DMS153 treated with DMSO at 0.1 percent for 48 hours (cell line): ENCODE results near the gene ANXA4.

Experiments used
- DNase-seq: peaks from one replicate; lab custom pipeline; 2025; ENCODE audit not compliant: unreplicated experiment; lab: John Stamatoyannopoulos, UW

Gene ANXA4

DNA sequence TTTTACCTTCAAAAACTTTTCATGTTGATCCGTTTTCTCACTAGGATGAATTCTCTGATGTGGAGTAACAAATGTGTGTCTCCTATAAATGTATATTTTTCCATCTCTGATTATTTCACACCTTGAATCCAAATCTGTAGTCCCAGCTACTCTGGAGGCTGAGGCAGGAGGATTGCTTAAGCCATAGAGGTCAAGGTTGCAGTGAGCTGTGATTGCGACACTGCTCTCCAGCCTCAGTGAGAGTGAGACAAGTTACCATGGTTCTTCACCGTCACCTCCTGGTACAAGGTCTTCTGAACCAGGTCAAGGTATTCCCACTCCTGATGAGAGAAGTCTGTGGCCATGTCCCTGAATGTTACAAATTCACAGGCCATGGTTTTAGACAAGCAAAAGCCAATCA is 102.6 kb downstream of the ANXA4 start:
- DNase-seq: no peak

DNA sequence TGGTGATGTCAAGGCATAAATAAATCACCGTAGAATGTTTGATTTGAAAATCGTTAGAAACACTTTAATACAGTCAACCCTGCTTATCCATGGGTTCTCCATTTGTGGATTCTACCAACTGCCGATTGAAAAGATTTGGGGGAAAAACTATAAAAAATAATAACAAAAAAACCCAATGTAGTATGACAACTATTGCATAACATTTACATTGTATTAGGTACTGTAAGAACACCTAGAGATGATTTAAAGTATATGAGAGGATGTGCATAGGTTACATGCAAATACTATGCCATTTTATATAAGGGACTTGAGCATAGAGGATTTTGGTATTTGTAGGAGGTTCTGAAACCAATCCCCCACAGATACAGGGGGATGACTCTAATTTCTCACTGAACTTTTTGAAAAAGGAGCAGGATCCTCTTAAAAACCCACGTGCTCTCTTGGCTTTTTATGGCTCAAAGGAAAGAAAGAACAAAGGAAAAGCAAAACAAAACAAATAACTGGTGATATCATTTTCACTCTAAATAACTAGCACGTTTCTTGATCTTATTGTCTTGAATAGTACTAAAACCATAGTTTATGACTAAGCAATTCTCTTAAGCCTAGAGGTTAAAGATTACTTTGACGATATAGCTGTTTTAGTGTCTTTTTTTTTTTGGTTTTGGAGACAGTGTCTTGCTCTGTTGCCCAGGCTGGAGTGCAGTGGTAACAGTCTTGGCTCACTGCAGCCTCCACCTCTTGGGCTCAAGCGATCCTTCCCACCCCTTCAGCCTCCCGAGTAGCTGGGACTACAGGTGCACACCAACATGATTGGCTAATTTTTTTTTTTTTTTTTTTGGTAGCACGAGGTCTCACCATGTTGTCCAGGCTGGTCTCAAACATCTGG is 104.5 kb downstream of the ANXA4 start:
- no peak for DNase-seq

DNA sequence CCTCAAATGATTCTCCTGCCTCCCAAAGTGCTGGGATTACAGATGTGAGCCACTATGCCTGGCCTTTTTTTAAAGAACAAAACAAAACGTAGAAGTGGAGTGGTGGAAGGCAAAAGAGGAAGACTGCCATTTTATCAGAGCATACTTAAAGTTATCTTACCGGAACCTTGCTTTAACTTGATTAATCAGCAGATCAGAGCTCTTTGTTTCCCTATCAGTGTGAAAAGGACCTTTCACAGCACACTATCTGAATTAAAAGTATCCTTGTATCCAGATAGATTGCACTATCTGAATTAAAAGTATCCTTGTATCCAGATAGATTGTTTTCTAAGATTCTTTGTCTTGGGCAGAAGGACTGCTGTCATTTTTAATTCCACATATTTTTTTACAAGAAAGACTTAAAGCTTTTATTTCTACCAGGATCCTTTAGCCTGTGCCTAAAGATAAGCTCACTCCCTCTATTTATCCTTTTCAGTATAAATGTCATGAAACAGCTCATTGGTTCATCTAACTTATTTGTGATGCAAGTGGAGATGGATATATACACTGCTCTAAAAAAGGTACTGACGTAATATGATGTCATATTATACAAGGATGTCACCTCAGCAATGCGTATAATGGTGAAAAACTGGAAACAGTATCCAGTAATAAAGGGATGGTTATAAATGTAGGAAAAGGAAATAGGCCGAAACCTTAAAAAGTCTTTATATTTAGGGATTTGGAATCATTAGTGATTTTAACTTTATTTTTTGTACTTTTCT is 105.3 kb downstream of the ANXA4 start:
- no peak for DNase-seq

DNA sequence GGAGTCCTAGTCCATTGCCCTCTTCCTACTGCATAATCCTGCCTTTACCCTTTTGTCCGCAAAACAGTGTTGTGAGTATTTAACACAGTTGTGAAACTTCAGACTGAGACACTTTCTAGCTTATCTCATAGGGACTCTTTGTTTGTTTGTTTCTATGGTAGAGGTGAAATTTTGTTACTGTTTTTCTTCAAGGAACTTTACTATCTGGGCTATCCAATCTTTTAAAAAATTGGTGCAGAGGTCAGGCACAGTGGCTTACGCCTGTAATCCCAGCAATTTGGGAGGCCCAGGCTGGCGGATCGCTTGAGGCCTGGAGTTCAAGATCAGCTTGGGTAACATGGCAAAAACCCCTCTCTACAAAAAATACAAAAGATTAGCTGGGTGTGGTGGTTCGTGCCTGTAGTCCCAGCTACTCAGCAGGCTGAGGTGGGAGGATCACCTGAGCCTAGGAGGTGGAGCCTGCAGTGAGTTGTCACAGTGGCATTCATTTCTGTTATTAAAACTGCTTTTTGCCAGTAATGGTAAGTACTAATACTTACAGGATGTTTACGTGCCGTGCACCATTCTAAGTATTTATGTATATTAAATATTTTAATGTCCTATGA is 106.4 kb downstream of the ANXA4 start:
- no peak for DNase-seq

DNA sequence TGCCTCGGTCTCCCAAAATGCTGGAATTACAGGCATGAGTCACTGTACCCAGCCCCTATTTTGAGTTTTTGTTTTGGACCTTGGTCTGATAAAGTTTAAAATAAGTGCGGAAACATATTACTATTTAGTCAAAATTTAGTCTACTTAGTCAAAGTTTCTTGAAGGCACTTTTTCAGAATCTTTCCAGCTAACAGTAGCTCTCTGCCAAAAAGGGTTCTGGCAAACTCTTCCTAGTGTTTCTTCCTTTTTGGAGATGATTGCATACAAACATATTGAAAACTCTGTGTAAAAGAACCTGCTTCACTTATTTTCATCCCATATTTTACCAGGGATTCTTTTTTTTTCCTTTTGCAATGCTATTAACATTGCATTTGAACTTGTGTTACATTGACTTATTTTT is 116.3 kb downstream of the ANXA4 start:
- no peak for DNase-seq

DNA sequence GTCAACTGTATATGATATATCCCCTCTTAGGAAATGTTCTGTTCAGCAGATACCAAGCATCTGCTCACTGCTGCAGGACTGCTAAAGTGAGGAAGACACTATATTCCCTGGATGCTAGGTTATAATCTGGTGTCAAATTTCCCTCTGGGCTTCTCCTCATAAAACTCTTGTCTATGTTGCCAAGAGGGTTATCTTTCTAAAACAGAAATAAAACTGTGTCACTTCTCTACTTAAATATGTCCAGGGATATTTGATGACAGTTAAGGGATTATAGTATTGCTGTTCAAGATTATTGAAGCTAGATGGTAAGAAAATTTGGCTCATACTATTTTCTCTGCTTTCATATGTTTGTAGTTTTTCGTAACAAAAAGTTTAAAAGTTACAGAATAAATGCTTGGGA is 121.4 kb downstream of the ANXA4 start:
- no peak for DNase-seq
